ENCODE results near the gene OR2Y1.
"Not testable (repeated sequence)": the region's sequence is repeated elsewhere in the genome, so short reads cannot be mapped to it uniquely, and the experiment has no call there.

The OR2Y1 gene

DNA sequence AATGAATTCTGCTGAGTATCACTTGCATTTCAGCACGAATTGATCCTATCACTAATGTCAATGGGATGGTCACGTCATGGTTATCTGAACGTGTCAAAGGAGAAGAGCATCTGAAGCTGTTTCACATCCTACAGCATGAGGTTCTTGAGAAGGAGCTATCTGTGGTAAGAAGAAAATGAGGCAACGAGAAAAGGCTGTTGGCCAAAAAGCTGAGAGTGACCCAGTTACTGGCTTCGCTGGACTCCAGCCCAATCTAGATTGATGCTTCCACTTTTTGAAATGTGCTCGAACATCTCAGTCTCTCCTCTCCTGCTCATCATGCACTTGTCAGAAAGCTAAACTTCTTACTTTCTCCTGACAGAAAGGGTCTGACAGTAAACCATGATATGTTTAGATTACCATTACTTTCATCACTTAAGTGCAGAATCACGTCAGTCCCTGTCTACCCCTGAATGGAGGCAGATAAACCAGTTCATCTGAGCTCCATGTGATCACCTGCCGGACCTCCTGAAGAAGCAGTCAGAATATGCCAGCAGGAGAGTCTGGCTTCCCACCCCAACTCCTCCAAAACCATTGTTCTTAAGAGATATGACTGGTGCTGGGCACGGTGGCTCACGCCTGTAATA, 40.2 kb upstream of the OR2Y1 start:
- H3K4me3 ChIP-seq (ENCODE audit: low read length) = no peak overlapping the region
- peaks cover 1% of the 10 kb centered on the region for H3K4me1 ChIP-seq (ENCODE audit: control insufficient read depth, insufficient read depth, low read length)
- H3K9ac ChIP-seq (ENCODE audit: low read length) = no peak overlapping the region
- no peaks in the 10 kb centered on the region for H3K9me3 ChIP-seq (ENCODE audit: control insufficient read depth, low read length)
- no peaks in the 10 kb centered on the region for H3K36me3 ChIP-seq (ENCODE audit: control insufficient read depth, insufficient read depth, low read length)
- H3K27me3 ChIP-seq (ENCODE audit: control insufficient read depth, insufficient read depth, low read length) = no peaks in the 10 kb centered on the region

DNA sequence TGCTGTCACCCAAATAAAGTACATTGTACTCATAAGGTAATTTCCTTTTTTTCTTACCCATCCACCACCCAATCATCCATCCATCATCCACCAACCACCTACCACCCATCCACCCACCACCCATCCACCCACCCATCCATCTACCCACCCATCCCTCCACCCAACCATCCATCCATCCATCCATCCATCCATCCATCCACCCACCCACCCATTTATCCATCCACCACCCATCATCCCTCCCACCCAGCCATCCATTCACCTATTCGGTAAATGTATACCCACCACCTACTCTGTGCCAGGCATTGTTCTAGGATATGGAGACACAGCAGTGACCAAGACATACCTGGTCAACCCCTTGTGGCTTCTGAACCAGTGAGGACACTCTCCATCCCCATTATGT, 37.6 kb upstream of the OR2Y1 start:
- no peak overlapping the region for H3K4me3 ChIP-seq (ENCODE audit: low read length)
- no peaks in the 10 kb centered on the region for H3K9me3 ChIP-seq (ENCODE audit: control insufficient read depth, low read length)
- no peaks in the 10 kb centered on the region for H3K36me3 ChIP-seq (ENCODE audit: control insufficient read depth, insufficient read depth, low read length)
- H3K9ac ChIP-seq (ENCODE audit: low read length) = no peak overlapping the region
- H3K27me3 ChIP-seq (ENCODE audit: control insufficient read depth, insufficient read depth, low read length) = no peaks in the 10 kb centered on the region
- no peaks in the 10 kb centered on the region for H3K4me1 ChIP-seq (ENCODE audit: control insufficient read depth, insufficient read depth, low read length)

DNA sequence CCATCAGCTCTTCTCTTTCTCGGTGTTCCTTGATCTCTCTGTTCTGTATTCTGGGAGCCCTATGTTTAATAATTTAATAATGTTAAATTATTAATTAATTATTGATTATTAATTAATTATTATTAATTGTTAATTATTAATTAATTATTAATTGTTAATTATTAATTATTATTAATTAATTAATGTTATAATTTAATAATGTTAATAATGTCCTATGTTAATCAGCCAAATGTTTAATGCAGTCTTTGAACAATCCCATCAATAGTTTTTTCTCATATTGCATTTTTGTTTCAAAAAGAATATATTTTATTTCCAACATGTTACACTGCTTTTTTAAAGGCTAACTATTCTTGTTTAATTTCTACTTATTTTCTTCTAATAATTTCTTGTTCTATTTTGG, 36.5 kb upstream of the OR2Y1 start:
- no peaks in the 10 kb centered on the region for H3K36me3 ChIP-seq (ENCODE audit: control insufficient read depth, insufficient read depth, low read length)
- H3K9ac ChIP-seq (ENCODE audit: low read length) = no peak overlapping the region
- H3K4me3 ChIP-seq (ENCODE audit: low read length) = no peak overlapping the region
- H3K9me3 ChIP-seq (ENCODE audit: control insufficient read depth, low read length) = no peaks in the 10 kb centered on the region
- H3K27me3 ChIP-seq (ENCODE audit: control insufficient read depth, insufficient read depth, low read length) = no peaks in the 10 kb centered on the region
- H3K4me1 ChIP-seq (ENCODE audit: control insufficient read depth, insufficient read depth, low read length) = no peaks in the 10 kb centered on the region

DNA sequence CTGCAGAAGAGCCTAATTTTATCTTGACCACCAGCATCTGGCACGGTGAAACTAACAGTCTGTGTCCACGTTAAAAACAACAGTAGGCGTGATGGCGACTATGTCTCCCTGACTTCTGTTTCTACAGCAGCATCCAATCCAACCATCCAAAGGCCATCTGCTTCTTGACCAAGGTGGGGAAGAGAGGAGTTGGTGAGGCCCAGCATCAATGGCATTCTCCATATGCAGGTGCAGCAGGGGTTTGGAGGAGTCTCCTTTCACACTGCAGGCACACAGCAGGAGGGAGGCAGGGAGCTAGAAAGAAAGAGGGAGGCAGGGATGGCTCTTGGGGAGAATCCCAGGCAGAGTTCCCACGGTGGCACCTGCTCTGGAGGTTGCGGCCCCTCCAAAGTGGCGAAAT, 35.8 kb upstream of the OR2Y1 start:
- Histone ChIP-seq H3K27me3 (ENCODE audit: control insufficient read depth, insufficient read depth, low read length) (no peaks in the 10 kb centered on the region), H3K4me3 (ENCODE audit: low read length) (no peak overlapping the region), H3K36me3 (ENCODE audit: control insufficient read depth, insufficient read depth, low read length) (no peaks in the 10 kb centered on the region), H3K9ac (ENCODE audit: low read length) (no peak overlapping the region), H3K9me3 (ENCODE audit: control insufficient read depth, low read length) (no peaks in the 10 kb centered on the region), H3K4me1 (ENCODE audit: control insufficient read depth, insufficient read depth, low read length) (no peaks in the 10 kb centered on the region)

DNA sequence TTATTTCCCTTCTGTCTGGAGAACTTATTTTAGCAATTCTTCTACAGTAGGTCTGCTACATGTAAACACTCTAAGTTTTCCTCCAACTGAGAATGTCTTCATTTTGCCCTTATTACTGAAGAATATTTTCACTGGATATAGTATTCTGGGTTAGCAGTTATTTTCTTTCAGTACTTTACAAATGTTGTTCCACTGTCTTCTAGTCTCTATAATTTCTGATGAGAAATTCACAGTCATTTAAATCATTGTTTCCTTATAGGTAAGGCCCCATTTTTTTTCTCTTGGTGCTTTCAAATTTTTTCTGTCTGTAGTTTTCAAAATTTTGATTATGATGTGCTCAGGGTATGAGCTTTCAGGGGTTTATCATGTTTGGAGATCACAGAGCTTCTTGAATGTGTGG, 32.0 kb upstream of the OR2Y1 start:
- H3K4me3 ChIP-seq (ENCODE audit: low read length) = no peak overlapping the region
- no peaks in the 10 kb centered on the region for H3K4me1 ChIP-seq (ENCODE audit: control insufficient read depth, insufficient read depth, low read length)
- no peaks in the 10 kb centered on the region for H3K27me3 ChIP-seq (ENCODE audit: control insufficient read depth, insufficient read depth, low read length)
- H3K36me3 ChIP-seq (ENCODE audit: control insufficient read depth, insufficient read depth, low read length) = no peaks in the 10 kb centered on the region
- H3K9ac ChIP-seq (ENCODE audit: low read length) = no peak overlapping the region
- no peaks in the 10 kb centered on the region for H3K9me3 ChIP-seq (ENCODE audit: control insufficient read depth, low read length)

DNA sequence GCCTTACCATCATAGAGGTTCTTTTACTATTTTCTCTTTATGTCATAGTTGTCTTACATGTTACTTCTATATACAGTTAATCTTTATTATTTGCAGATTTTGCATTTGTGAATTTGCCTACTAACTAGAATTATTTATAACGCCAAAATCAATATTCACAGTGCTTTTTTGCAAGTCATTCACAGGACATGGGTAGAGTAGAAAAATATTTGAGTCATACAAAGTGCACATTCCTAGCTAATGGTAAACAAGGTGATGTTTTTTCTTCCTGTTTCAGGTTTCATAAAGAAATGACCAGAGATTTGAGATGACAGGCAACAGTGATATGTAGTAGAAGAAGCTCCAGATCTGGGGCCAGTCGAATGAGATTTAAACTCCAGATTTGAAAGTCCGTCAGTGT, 30.0 kb upstream of the OR2Y1 start:
- Histone ChIP-seq H3K4me3 (ENCODE audit: low read length) (no peak overlapping the region), H3K4me1 (ENCODE audit: control insufficient read depth, insufficient read depth, low read length) (no peaks in the 10 kb centered on the region), H3K9ac (ENCODE audit: low read length) (no peak overlapping the region), H3K9me3 (ENCODE audit: control insufficient read depth, low read length) (no peaks in the 10 kb centered on the region), H3K36me3 (ENCODE audit: control insufficient read depth, insufficient read depth, low read length) (no peaks in the 10 kb centered on the region), H3K27me3 (ENCODE audit: control insufficient read depth, insufficient read depth, low read length) (no peaks in the 10 kb centered on the region)

DNA sequence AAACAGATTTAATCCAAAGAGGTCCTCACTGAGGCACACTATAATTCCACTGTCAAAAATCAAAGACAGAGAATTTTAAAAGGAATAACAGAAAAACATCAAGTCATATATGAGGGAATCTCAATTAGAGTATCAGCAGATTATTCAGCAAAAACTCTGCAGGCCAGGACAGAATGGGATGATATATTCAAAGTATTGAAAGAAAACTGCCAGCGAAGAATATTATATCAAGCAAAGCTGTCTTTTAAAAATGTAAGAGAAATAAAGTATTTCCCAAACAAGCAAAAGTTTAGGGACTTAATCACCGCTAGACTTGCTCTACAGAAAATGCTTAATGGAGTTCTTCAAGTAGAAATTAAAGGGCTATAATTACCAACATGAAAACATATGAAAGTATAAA, 15.7 kb upstream of the OR2Y1 start:
- no peaks in the 10 kb centered on the region for H3K27me3 ChIP-seq (ENCODE audit: control insufficient read depth, insufficient read depth, low read length)
- H3K4me1 ChIP-seq (ENCODE audit: control insufficient read depth, insufficient read depth, low read length) = no peaks in the 10 kb centered on the region
- no peak overlapping the region for H3K9ac ChIP-seq (ENCODE audit: low read length)
- H3K4me3 ChIP-seq (ENCODE audit: low read length) = no peak overlapping the region
- H3K36me3 ChIP-seq (ENCODE audit: control insufficient read depth, insufficient read depth, low read length) = no peaks in the 10 kb centered on the region
- H3K9me3 ChIP-seq (ENCODE audit: control insufficient read depth, low read length) = no peaks in the 10 kb centered on the region

DNA sequence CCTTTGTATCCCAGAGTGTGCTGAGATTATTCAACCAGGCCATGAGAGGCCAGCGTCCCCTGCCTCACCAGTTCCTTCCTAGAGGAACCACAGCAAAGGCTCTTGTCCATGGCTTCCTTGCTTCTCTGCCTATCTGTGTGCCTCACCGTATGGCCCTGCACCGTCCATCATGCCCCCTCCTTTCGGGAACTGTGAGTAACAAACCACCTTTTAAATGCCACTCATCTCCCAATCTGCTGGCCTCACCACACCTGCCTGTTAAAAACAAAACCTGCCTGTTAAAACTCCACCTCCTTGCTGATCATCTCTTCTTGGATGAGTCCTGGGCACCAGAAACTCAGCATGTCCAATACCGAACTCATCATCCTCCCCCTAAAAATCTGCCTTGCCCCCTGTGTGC, 4.4 kb upstream of the OR2Y1 start:
- Histone ChIP-seq H3K27me3 (ENCODE audit: control insufficient read depth, insufficient read depth, low read length) (no peaks in the 10 kb centered on the region), H3K4me3 (ENCODE audit: low read length) (no peak overlapping the region), H3K9me3 (ENCODE audit: control insufficient read depth, low read length) (no peaks in the 10 kb centered on the region), H3K4me1 (ENCODE audit: control insufficient read depth, insufficient read depth, low read length) (no peaks in the 10 kb centered on the region), H3K36me3 (ENCODE audit: control insufficient read depth, insufficient read depth, low read length) (no peaks in the 10 kb centered on the region), H3K9ac (ENCODE audit: low read length) (no peak overlapping the region)

DNA sequence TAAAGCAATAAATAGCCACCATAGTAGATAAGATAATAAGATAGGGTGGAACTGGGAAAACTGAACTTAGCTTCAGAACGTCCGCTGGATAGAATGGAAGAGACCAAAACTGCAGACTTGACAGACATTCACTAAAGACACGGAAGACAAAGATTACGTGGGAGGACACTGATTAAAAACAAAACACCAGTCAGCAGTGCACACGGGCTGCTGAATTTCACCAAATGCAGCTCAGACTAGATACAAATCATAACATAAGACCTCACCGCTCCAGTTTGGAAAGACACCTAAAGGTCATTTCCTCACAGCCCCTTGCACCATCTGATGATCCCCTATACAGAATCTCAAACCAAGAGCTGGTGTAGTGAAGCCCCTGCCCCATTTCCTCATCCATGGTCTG, 2.9 kb upstream of the OR2Y1 start:
- Histone ChIP-seq H3K27me3 (ENCODE audit: control insufficient read depth, insufficient read depth, low read length) (no peaks in the 10 kb centered on the region), H3K9ac (ENCODE audit: low read length) (no peak overlapping the region), H3K4me3 (ENCODE audit: low read length) (no peak overlapping the region), H3K9me3 (ENCODE audit: control insufficient read depth, low read length) (no peaks in the 10 kb centered on the region), H3K4me1 (ENCODE audit: control insufficient read depth, insufficient read depth, low read length) (no peaks in the 10 kb centered on the region), H3K36me3 (ENCODE audit: control insufficient read depth, insufficient read depth, low read length) (no peaks in the 10 kb centered on the region)

DNA sequence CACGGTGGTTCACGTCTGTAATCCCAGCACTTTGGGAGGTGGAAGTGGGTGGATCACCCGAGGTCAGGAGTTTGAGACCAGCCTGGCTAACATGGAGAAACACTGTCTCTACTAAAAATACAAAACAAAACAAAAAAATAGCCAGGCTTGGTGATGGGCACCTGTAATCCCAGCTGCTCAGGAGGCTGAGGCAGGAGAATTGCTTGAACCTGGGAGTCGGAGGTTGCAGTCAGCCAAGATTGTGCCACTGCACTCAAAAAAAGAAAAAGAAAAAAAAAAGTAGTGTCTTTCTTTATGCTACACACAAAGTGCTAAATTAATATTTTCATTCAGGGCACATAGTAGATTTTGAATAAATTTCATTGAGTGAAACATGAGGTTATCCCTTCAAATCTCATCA, 1.1 kb upstream of the OR2Y1 start:
- H3K27me3 ChIP-seq (ENCODE audit: control insufficient read depth, insufficient read depth, low read length); H3K36me3 ChIP-seq (ENCODE audit: control insufficient read depth, insufficient read depth, low read length); H3K4me1 ChIP-seq (ENCODE audit: control insufficient read depth, insufficient read depth, low read length): not testable (repeated sequence)

DNA sequence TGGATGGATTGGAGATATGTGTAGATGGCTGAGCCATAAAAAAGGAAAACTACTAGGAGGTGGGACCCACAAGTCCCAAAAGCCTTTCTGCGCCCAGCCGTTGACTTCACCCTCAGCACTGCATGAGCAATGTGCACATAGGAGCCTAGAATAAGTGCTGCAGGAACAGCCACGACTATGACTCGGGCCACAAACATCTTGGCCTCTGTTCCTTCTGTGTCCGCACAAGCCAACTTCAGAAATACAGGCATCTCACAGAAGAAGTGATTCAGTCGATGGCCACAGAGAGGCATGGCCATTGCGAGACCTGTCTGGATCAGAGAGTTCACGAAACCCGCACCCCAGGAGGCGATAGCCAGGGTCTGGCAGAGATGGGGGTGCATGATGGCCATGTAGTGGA, 587 bp downstream of the OR2Y1 start:
- Histone ChIP-seq H3K9me3 (ENCODE audit: control insufficient read depth, low read length) (no peaks in the 10 kb centered on the region), H3K4me1 (ENCODE audit: control insufficient read depth, insufficient read depth, low read length) (no peaks in the 10 kb centered on the region), H3K9ac (ENCODE audit: low read length) (no peak overlapping the region), H3K4me3 (ENCODE audit: low read length) (no peak overlapping the region), H3K36me3 (ENCODE audit: control insufficient read depth, insufficient read depth, low read length) (no peaks in the 10 kb centered on the region), H3K27me3 (ENCODE audit: control insufficient read depth, insufficient read depth, low read length) (no peaks in the 10 kb centered on the region)

More for the DNA sequence above, 1.1 kb upstream of the OR2Y1 start:
- H3K9ac ChIP-seq (ENCODE audit: low read length); H3K4me3 ChIP-seq (ENCODE audit: low read length); H3K9me3 ChIP-seq (ENCODE audit: control insufficient read depth, low read length): not testable (repeated sequence)

DNA sequence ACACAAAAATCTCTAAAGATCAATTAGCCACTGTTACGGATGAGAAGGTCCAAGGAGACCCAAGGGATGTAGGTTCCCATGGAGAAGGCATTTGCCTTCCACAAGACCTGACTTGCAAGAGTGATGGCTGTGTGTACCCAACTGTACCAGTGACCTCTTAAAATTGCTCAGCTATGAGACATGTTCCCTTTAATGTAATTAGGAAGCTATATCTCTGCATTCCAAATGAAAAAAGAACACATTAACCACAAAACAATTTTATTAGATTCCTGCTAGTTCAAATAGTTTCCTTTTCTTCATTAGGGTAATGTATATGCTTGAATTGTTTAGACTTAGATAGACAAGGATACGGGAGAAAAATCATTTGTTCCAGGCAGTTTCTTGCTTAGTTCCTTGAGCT, 3.3 kb downstream of the OR2Y1 start:
- Histone ChIP-seq H3K27me3 (ENCODE audit: control insufficient read depth, insufficient read depth, low read length) (no peaks in the 10 kb centered on the region), H3K4me1 (ENCODE audit: control insufficient read depth, insufficient read depth, low read length) (no peaks in the 10 kb centered on the region), H3K36me3 (ENCODE audit: control insufficient read depth, insufficient read depth, low read length) (no peaks in the 10 kb centered on the region), H3K9me3 (ENCODE audit: control insufficient read depth, low read length) (no peaks in the 10 kb centered on the region), H3K9ac (ENCODE audit: low read length) (no peak overlapping the region), H3K4me3 (ENCODE audit: low read length) (no peak overlapping the region)

DNA sequence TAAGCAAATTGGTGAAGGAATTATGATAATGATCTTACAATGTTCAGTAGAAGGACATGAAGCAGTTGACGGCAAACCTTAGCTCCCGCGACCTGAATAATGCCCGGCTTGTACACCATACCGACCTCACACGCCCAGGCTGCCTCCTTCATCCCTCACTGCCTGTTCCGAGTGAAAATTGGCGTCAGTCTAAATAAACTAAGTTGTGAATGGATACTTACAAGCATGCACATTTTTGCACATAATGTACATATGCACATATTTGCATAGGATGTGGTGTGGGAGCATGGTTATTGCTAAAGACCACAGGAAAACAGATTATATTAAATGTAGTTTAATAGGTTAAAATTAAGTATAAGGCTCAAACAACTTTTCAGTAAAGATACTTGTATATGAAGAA, 14.9 kb downstream of the OR2Y1 start:
- Histone ChIP-seq H3K27me3 (ENCODE audit: control insufficient read depth, insufficient read depth, low read length) (no peaks in the 10 kb centered on the region), H3K9me3 (ENCODE audit: control insufficient read depth, low read length) (no peaks in the 10 kb centered on the region), H3K36me3 (ENCODE audit: control insufficient read depth, insufficient read depth, low read length) (no peaks in the 10 kb centered on the region), H3K9ac (ENCODE audit: low read length) (no peak overlapping the region), H3K4me3 (ENCODE audit: low read length) (no peak overlapping the region), H3K4me1 (ENCODE audit: control insufficient read depth, insufficient read depth, low read length) (no peaks in the 10 kb centered on the region)
